ENCODE data around the gene HTR3A.

DNA sequence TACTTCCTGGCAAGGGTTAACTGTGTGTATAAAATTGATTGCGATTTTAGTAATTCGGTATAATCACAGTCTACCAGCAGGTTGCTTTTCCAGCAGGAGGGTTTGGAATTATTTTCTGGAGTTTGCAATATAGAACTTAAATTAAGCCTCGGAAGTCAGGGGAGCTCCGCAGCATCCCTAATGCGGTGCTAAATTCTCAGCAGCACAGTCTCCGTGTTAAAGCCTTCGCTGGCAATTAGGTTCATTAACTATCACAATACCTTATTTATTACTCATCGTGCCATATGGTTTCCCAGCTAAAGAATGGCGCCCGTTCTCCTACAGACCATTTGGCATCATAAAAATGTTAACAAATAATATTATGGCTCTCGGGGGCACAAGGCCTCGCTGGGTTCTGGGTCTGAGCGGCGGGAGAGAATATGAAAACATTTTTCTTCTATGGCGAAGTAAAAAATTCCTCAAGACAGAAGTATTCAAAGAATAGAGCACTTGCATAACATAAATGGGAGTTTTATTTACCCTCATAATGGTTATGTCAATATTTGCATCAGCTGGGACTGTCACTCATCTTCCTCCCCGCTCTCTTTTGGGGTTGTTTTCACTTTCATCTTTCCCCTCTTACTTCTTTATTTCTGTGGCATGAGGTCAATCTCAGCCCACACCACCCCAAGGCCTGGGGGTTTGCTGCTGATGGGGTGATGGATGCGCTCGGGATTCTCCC is 56.5 kb downstream of the HTR3A start:
- TF ChIP-seq, protein P1, sequence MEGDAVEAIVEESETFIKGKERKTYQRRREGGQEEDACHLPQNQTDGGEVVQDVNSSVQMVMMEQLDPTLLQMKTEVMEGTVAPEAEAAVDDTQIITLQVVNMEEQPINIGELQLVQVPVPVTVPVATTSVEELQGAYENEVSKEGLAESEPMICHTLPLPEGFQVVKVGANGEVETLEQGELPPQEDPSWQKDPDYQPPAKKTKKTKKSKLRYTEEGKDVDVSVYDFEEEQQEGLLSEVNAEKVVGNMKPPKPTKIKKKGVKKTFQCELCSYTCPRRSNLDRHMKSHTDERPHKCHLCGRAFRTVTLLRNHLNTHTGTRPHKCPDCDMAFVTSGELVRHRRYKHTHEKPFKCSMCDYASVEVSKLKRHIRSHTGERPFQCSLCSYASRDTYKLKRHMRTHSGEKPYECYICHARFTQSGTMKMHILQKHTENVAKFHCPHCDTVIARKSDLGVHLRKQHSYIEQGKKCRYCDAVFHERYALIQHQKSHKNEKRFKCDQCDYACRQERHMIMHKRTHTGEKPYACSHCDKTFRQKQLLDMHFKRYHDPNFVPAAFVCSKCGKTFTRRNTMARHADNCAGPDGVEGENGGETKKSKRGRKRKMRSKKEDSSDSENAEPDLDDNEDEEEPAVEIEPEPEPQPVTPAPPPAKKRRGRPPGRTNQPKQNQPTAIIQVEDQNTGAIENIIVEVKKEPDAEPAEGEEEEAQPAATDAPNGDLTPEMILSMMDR (IDR thresholded peaks at IDR 0.05 in 2 of 3, conservative IDR thresholded peaks at IDR 0.05 in 1 of 3; ENCODE audit: insufficient read depth in 2 of 3, low read depth in 1 of 3, low read length in 3 of 3): no peak
- TF ChIP-seq CHD2 (IDR thresholded peaks at IDR 0.05; ENCODE audit: low read depth, low read length): no peak
- TF ChIP-seq ZNF311 (CRISPR knock-in tag; IDR thresholded peaks at IDR 0.05): no peak
- TF ChIP-seq, protein P2, sequence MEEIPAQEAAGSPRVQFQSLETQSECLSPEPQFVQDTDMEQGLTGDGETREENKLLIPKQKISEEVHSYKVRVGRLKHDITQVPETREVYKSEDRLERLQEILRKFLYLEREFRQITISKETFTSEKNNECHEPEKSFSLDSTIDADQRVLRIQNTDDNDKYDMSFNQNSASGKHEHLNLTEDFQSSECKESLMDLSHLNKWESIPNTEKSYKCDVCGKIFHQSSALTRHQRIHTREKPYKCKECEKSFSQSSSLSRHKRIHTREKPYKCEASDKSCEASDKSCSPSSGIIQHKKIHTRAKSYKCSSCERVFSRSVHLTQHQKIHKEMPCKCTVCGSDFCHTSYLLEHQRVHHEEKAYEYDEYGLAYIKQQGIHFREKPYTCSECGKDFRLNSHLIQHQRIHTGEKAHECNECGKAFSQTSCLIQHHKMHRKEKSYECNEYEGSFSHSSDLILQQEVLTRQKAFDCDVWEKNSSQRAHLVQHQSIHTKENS (CRISPR knock-in tag; IDR thresholded peaks at IDR 0.05): no peak
- TF ChIP-seq TEAD4 (IDR thresholded peaks at IDR 0.05; ENCODE audit: low read length): no peak
- no peak for TF ChIP-seq TEAD4 (CRISPR knock-in tag; IDR thresholded peaks at IDR 0.05; ENCODE audit: borderline replicate concordance)
- no peak for TF ChIP-seq SLC30A9 (CRISPR knock-in tag; IDR thresholded peaks at IDR 0.05)
- no peak for TF ChIP-seq ELF4 (CRISPR knock-in tag; IDR thresholded peaks at IDR 0.05)
- no peak for TF ChIP-seq TCF7L2 (IDR thresholded peaks at IDR 0.05; ENCODE audit: low read depth, low read length)
- no peak for TF ChIP-seq SMAD2 (IDR thresholded peaks at IDR 0.05; ENCODE audit: low read depth, low read length)
- no peak for TF ChIP-seq ADNP (tag; IDR thresholded peaks at IDR 0.05)
- TF ChIP-seq, protein P3, sequence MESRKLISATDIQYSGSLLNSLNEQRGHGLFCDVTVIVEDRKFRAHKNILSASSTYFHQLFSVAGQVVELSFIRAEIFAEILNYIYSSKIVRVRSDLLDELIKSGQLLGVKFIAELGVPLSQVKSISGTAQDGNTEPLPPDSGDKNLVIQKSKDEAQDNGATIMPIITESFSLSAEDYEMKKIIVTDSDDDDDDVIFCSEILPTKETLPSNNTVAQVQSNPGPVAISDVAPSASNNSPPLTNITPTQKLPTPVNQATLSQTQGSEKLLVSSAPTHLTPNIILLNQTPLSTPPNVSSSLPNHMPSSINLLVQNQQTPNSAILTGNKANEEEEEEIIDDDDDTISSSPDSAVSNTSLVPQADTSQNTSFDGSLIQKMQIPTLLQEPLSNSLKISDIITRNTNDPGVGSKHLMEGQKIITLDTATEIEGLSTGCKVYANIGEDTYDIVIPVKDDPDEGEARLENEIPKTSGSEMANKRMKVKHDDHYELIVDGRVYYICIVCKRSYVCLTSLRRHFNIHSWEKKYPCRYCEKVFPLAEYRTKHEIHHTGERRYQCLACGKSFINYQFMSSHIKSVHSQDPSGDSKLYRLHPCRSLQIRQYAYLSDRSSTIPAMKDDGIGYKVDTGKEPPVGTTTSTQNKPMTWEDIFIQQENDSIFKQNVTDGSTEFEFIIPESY (CRISPR knock-in tag; IDR thresholded peaks at IDR 0.05): no peak
- TF ChIP-seq MAZ (CRISPR knock-in tag; conservative IDR thresholded peaks at IDR 0.05 in 1 of 2, IDR thresholded peaks at IDR 0.05 in 1 of 2): no peak
- TF ChIP-seq RCOR1 (IDR thresholded peaks at IDR 0.05; ENCODE audit: borderline replicate concordance in 1 of 2, low read depth in 2 of 2, low read length in 2 of 2): no peak
- no peak for TF ChIP-seq SMAD3 (CRISPR knock-in tag; conservative IDR thresholded peaks at IDR 0.05)
